GM18520 (cell line): ENCODE results near the gene PHOX2A.

Experiments
- ATAC-seq: cut with Tn5 transposase; IDR thresholded peaks from one replicate; pipeline ENCODE4 v1.9.1; 2021; ENCODE audit not compliant: unreplicated experiment

The PHOX2A gene

GRCh38 chr11:72189455-72190250 lies 54.3 kb downstream of the PHOX2A start:
- ATAC-seq, result no peak
